IMR-90 (cell line): ENCODE data around the gene ARFIP2. TPM values are rescaled to one million over a fixed set of nuclear protein-coding genes. Genes with fewer than 3 reads are reported as not detected.

Source experiments
- ATAC-seq: fragments of 200-7000 bp; cut with Tn5 transposase; 2 replicates; pipeline ENCODE4 v1.9.1; 2020; ENCODE audit warnings: low read depth, mild to moderate bottlenecking, moderate library complexity
- BruUV-seq: library from RNA; stranded (reverse); fragments of 400-500 nt; replicated peaks from 2 replicates; lab custom pipeline; 2021; lab: Mats Ljungman, UMichigan
- CTCF ChIA-PET: fragments of 300-600 bp; formaldehyde crosslinking; extraction: SDS; loops from one replicate; lab custom pipeline; 2021; ENCODE audit warnings: antibody characterized with exemption; lab: Yijun Ruan, JAX
- POLR2A ChIA-PET: fragments of 300-600 bp; sonication (Branson Sonifier 250); formaldehyde crosslinking; loops from one replicate; lab custom pipeline; 2022; ENCODE audit warnings: antibody characterized with exemption; ENCODE audit not compliant: unreplicated experiment; lab: Charles Lee
- DNase-seq: peaks from one replicate; pipeline ENCODE4 v3.0.0; 2013
- H2AFZ ChIP-seq: replicated peaks from 2 replicates; pipeline ENCODE3; 2013; ENCODE audit warnings: low read length, mild to moderate bottlenecking; ENCODE audit not compliant: poor library complexity
- H2AK5ac ChIP-seq: 2 replicates; pipeline ENCODE4 v1.6.1; 2013; ENCODE audit warnings: low read depth, low read length, inconsistent platforms
- H2AK9ac ChIP-seq: replicated peaks from 2 replicates; pipeline ENCODE3; 2013; ENCODE audit warnings: mild to moderate bottlenecking, low read depth, low read length, moderate library complexity; ENCODE audit not compliant: poor library complexity
- H2BK120ac ChIP-seq: 2 replicates; pipeline ENCODE4 v1.6.1; 2013; ENCODE audit warnings: low read depth, low read length, inconsistent platforms
- H2BK15ac ChIP-seq: 3 replicates; pipeline ENCODE4 v1.6.1; 2013; ENCODE audit warnings: low read depth, low read length, inconsistent platforms
- H2BK20ac ChIP-seq: 2 replicates; pipeline ENCODE4 v1.6.1; 2013; ENCODE audit warnings: low read depth, mild to moderate bottlenecking, inconsistent platforms, low read length, moderate library complexity
- H2BK5ac ChIP-seq: 2 replicates; pipeline ENCODE4 v1.6.1; 2013; ENCODE audit warnings: mild to moderate bottlenecking, low read depth, low read length, inconsistent platforms; ENCODE audit not compliant: poor library complexity, severe bottlenecking
- H3K14ac ChIP-seq: replicated peaks from 2 replicates; pipeline ENCODE4 v1.6.1; 2013; ENCODE audit warnings: low read depth, low read length, inconsistent platforms
- H3K18ac ChIP-seq: 2 replicates; pipeline ENCODE4 v1.6.1; 2013; ENCODE audit warnings: low read depth, low read length, control low read depth
- H3K23ac ChIP-seq: 2 replicates; pipeline ENCODE4 v1.6.1; 2013; ENCODE audit warnings: low read depth, low read length, inconsistent platforms
- H3K27ac ChIP-seq: 2 replicates; pipeline ENCODE4 v1.5.1; 2013; ENCODE audit warnings: mild to moderate bottlenecking, control low read depth, low read length; ENCODE audit not compliant: insufficient read depth
- H3K27me3 ChIP-seq: 2 replicates; pipeline ENCODE4 v1.6.1; 2013; ENCODE audit warnings: low read length; ENCODE audit not compliant: control insufficient read depth, insufficient read depth
- H3K36me3 ChIP-seq: 2 replicates; pipeline ENCODE4 v1.6.1; 2013; ENCODE audit warnings: low read length, mixed read lengths; ENCODE audit not compliant: control insufficient read depth, insufficient read depth
- H3K4ac ChIP-seq: 2 replicates; pipeline ENCODE4 v1.6.1; 2013; ENCODE audit warnings: low read depth, low read length, inconsistent platforms
- H3K4me1 ChIP-seq: 2 replicates; pipeline ENCODE4 v1.6.1; 2013; ENCODE audit warnings: low read length, mixed read lengths; ENCODE audit not compliant: control insufficient read depth, insufficient read depth
- H3K4me2 ChIP-seq: 2 replicates; pipeline ENCODE4 v1.6.1; 2013; ENCODE audit warnings: low read depth, mild to moderate bottlenecking, control low read depth, low read length, moderate library complexity
- H3K4me3 ChIP-seq: 2 replicates; pipeline ENCODE4 v1.5.1; 2013; ENCODE audit warnings: low read depth, mild to moderate bottlenecking, control low read depth, low read length, moderate library complexity; ENCODE audit not compliant: insufficient read depth
- H3K56ac ChIP-seq: 2 replicates; pipeline ENCODE4 v1.6.1; 2013; ENCODE audit warnings: low read length, inconsistent platforms; ENCODE audit not compliant: insufficient read depth; ENCODE audit errors: extremely low read depth
- H3K79me1 ChIP-seq, 2 experiments: 2 replicates each; pipeline ENCODE4 v1.6.1; 2013; ENCODE audit warnings: low read length in 2 of 2, inconsistent platforms in 1 of 2, low read depth in 1 of 2
- H3K9ac ChIP-seq: 2 replicates; pipeline ENCODE4 v1.6.1; 2013; ENCODE audit warnings: low read depth, low read length, control low read depth
- H3K9me1 ChIP-seq: 2 replicates; pipeline ENCODE4 v1.6.1; 2013; ENCODE audit warnings: low read length, inconsistent platforms; ENCODE audit not compliant: insufficient read depth
- H3K9me3 ChIP-seq: 2 replicates; pipeline ENCODE4 v1.6.1; 2013; ENCODE audit warnings: low read length; ENCODE audit not compliant: control insufficient read depth, insufficient read depth
- H4K20me1 ChIP-seq: 2 replicates; pipeline ENCODE4 v1.6.1; 2013; ENCODE audit warnings: low read length, inconsistent platforms; ENCODE audit not compliant: insufficient read depth
- H4K5ac ChIP-seq: 2 replicates; pipeline ENCODE4 v1.6.1; 2013; ENCODE audit warnings: mild to moderate bottlenecking, low read depth, low read length, control low read depth
- H4K8ac ChIP-seq, 2 experiments: 2 replicates each; pipeline ENCODE4 v1.6.1; 2013; ENCODE audit warnings: low read depth in 2 of 2, low read length in 2 of 2, control low read depth in 1 of 2, inconsistent platforms in 1 of 2
- H4K91ac ChIP-seq: 2 replicates; pipeline ENCODE4 v1.6.1; 2013; ENCODE audit warnings: low read depth, low read length, inconsistent platforms; ENCODE audit not compliant: insufficient read depth
- CHD1 ChIP-seq: IDR thresholded peaks from 2 replicates; pipeline ENCODE4 v1.6.1; 2012; ENCODE audit warnings: low read depth, low read length, improper control_type of control experiment
- FOS ChIP-seq: fragments of 150-350 bp; IDR thresholded peaks from 2 replicates; pipeline ENCODE4 v1.6.1; 2016; ENCODE audit warnings: low read depth, low read length
- MXI1 ChIP-seq: IDR thresholded peaks from 2 replicates; pipeline ENCODE4 v1.6.1; 2012; ENCODE audit warnings: low read depth, mild to moderate bottlenecking, low read length, moderate library complexity, borderline replicate concordance
- RAD21 ChIP-seq: IDR thresholded peaks from 2 replicates; pipeline ENCODE4 v1.6.1; 2012; ENCODE audit warnings: low read length, improper control_type of control experiment
- RCOR1 ChIP-seq: IDR thresholded peaks from 2 replicates; pipeline ENCODE4 v1.6.1; 2012; ENCODE audit warnings: mild to moderate bottlenecking, low read length, improper control_type of control experiment; ENCODE audit not compliant: insufficient replicate concordance
- whole genome bisulfite sequencing, 2 experiments: methylation state at CpG; one replicate each; pipeline versions ENCODE4 v1.1.5 to v1.1.7; 2013; ENCODE audit warnings: missing lambda C conversion rate in 2 of 2; ENCODE audit not compliant: insufficient read length in 1 of 2; ENCODE audit errors: extremely low coverage in 2 of 2; 5-methylcytosine and 5-hydroxymethylcytosine counted together
- dilution Hi-C: fragments of 300-500 bp; cut with HindIII; formaldehyde crosslinking; loops from one replicate; pipeline ENCODE4 v1.14.3; 2018; ENCODE audit warnings: low sequenced_read_pairs; ENCODE audit not compliant: unreplicated experiment
- in situ Hi-C: fragments of 300-500 bp; cut with MboI; formaldehyde crosslinking; loops from 3 replicates; pipeline ENCODE4 v1.14.3; 2019; ENCODE audit warnings: low sequenced_read_pairs, inconsistent platforms, mixed read lengths
- intact Hi-C: fragments of 100-400 bp; cut with micrococcal nuclease; formaldehyde crosslinking; loops from 2 replicates; pipeline ENCODE4 v1.10.0; 2022
- polyA plus RNA-seq, 3 experiments: library from polyadenylated mRNA; depleted of rRNA; stranded (reverse); fragments of >200 nt; gene quantifications; 2 replicates each; pipeline ENCODE4 v1.2.3, GENCODE V29; 2012; ENCODE audit warnings: low replicate concordance in 1 of 3
- total RNA-seq: library from RNA; depleted of rRNA; stranded (reverse); fragments of >200 nt; gene quantifications from 2 replicates; pipeline ENCODE4 v1.2.3, GENCODE V29; 2012
- TF ChIP-seq, protein P1 (sequence below): fragments of 150-350 bp; IDR thresholded peaks from 2 replicates; pipeline ENCODE4 v1.6.1; 2016; ENCODE audit warnings: low read depth, mild to moderate bottlenecking, low read length, moderate library complexity, borderline replicate concordance

The ARFIP2 gene
- total and polyA plus RNA-seq, 2 of the 4 experiments (the other 2 are of a cell fraction), result 84.4 to 93.9 TPM

DNA sequence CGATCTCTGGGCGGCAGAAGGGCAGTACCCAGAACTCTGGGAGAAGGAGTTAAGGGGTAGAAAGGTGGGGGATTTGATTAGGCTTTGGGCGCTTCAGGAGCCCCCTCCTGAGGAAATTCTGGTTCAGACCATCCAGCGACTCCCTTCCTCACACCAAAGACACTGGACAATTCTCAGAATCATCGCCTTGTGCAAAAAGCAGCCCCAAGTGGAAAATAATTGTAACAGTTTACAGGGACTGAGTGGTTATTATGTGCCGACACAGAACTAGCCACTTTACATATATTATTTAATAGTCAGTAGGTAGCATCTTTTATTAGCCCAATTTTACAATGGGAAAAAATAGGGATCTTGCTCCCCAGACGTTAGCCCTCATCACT is 6.7 kb downstream of the ARFIP2 start:
- DNase-seq (no peak), ATAC-seq (peak; percentile 3; the same call in 1 of the 2 replicates)
- peak overlapping the region; percentile 82 for H3K9ac ChIP-seq
- peak overlapping the region; percentile 63; the same call in 1 of the 2 replicates for H3K56ac ChIP-seq
- in situ Hi-C loops, result no loop called here
- CTCF ChIA-PET, result interaction anchor here (0.8 kb wide), 1 partner anchor 95 kb away, joined by 4 read pairs; no protein-coding TSS in a partner anchor
- peak overlapping the region; percentile 66 for H2BK5ac ChIP-seq
- H3K27me3 ChIP-seq, result no peaks in the 10 kb centered on the region
- POLR2A ChIA-PET, result no interaction called here
- H3K14ac ChIP-seq, result peak overlapping the region; percentile 54
- H4K20me1 ChIP-seq, result no peaks in the 10 kb centered on the region
- peak overlapping the region; percentile 87 for H3K27ac ChIP-seq
- peaks cover 24 to 69% of the 10 kb centered on the region in 2 experiments; a peak in 3 of 4 replicates for H3K79me1 ChIP-seq
- H3K4me1 ChIP-seq, result peaks cover 6% of the 10 kb centered on the region
- H2BK120ac ChIP-seq, result 0 out of 2 replicates have a peak overlapping the region, but pooled peaks have one; percentile 23
- no peaks in the 10 kb centered on the region for H3K9me3 ChIP-seq
- TF ChIP-seq MXI1 (no peak), RAD21 (no peak), FOS (no peak), CHD1 (no peak), RCOR1 (no peak)
- TF ChIP-seq, protein P1, sequence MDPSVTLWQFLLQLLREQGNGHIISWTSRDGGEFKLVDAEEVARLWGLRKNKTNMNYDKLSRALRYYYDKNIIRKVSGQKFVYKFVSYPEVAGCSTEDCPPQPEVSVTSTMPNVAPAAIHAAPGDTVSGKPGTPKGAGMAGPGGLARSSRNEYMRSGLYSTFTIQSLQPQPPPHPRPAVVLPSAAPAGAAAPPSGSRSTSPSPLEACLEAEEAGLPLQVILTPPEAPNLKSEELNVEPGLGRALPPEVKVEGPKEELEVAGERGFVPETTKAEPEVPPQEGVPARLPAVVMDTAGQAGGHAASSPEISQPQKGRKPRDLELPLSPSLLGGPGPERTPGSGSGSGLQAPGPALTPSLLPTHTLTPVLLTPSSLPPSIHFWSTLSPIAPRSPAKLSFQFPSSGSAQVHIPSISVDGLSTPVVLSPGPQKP, result no peak
- H2BK15ac ChIP-seq, result no peak overlapping the region
- H2AK5ac ChIP-seq, result peak overlapping the region; percentile 43; the same call in 1 of the 2 replicates
- H4K8ac ChIP-seq, result peak overlapping the region; percentile 55 to 87
- H3K4ac ChIP-seq, result peak overlapping the region; percentile 68
- peak overlapping the region; percentile 88 for H2AFZ ChIP-seq
- dilution Hi-C loops, result no loop called here
- H3K4me2 ChIP-seq, result peak overlapping the region; percentile 92
- H2AK9ac ChIP-seq, result peak overlapping the region; percentile 83
- peak overlapping the region; percentile 57; the same call in 1 of the 2 replicates for H4K91ac ChIP-seq
- peak overlapping the region; percentile 66 for H3K4me3 ChIP-seq
- H3K36me3 ChIP-seq, result peaks cover 29% of the 10 kb centered on the region
- 83% methylated on average over 1 of the region's 7 CpGs; no CpG with 5 or more reads in 1 of the 2 experiments for WGBS, 2 experiments
- peak overlapping the region; percentile 53; the same call in 1 of the 2 replicates for H3K18ac ChIP-seq
- BruUV-seq, result no TSS peak
- H3K23ac ChIP-seq, result peak overlapping the region; percentile 25
- intact Hi-C loops, result loop anchor here (1.0 kb wide), 1 partner anchor 138 kb away; the partner anchor contains the start of gene TAF10
- H2BK20ac ChIP-seq, result no peak overlapping the region
- peaks cover 15% of the 10 kb centered on the region for H3K9me1 ChIP-seq
- peak overlapping the region; percentile 82 for H4K5ac ChIP-seq
